Gastroesophageal sphincter (tissue), 3 donors: Measurements from ENCODE around the gene CASP9.

Experiments used
- CTCF ChIP-seq, 4 experiments: fragments of 200-600 bp in 2 of 4; fragments of 450-650 bp in 2 of 4; sonication (generic) in 1 of 4; IDR thresholded peaks; one replicate each; pipeline ENCODE4 v1.5.1; 2017 to 2019; ENCODE audit warnings: antibody characterized with exemption in 4 of 4, mild to moderate bottlenecking in 2 of 4, moderate library complexity in 2 of 4
- POLR2AphosphoS5 ChIP-seq: sonication (generic); formaldehyde crosslinking; IDR thresholded peaks from one replicate; pipeline ENCODE4 v1.6.1; 2017; ENCODE audit warnings: antibody characterized with exemption

GRCh38 chr1:15504436-15504835 lies 19.6 kb downstream of the CASP9 start:
- TF ChIP-seq POLR2AphosphoS5 (no peak), CTCF (IDR thresholded peaks at IDR 0.05) (no peak)
